ENCODE results near the gene EIF2B2.

The EIF2B2 gene

GRCh38 chr14:75002392-75003249 is at the start of gene EIF2B2:
Gene EIF2B2, plus strand, starts transcription at chr14:75002921. Its CDS starts 70 bp downstream, at chr14:75002991.
- DNase-seq (ENCODE audit: low read depth in 2 of 2): peak; percentile 98 to 99

GRCh38 chr14:74953686-74954085 is 49.0 kb upstream of the EIF2B2 start:
- no peak for DNase-seq (ENCODE audit: low read depth in 2 of 2)

GRCh38 chr14:74954232-74954946 is 48.3 kb upstream of the EIF2B2 start:
- no peak for DNase-seq (ENCODE audit: low read depth in 2 of 2)

GRCh38 chr14:74954947-74955228 is 47.8 kb upstream of the EIF2B2 start:
- no peak for DNase-seq (ENCODE audit: low read depth in 2 of 2)

- peak in 1 of 2 donors; percentile 15 for DNase-seq (ENCODE audit: low read depth in 2 of 2)
Observed at GRCh38 chr14:74955229-74956026, 47.3 kb upstream of the EIF2B2 start, which contains the start of gene PGF. Gene PGF, minus strand, starts transcription at chr14:74955597. Its CDS starts 355 bp downstream, at chr14:74955242.

- no peak for DNase-seq (ENCODE audit: low read depth in 2 of 2)
Observed at GRCh38 chr14:74956027-74956279, 46.8 kb upstream of the EIF2B2 start.

- no peak for DNase-seq (ENCODE audit: low read depth in 2 of 2)
Observed at GRCh38 chr14:74956280-74957072, 46.2 kb upstream of the EIF2B2 start.

GRCh38 chr14:74959596-74960180 is 43.0 kb upstream of the EIF2B2 start:
- DNase-seq (ENCODE audit: low read depth in 2 of 2): no peak

- DNase-seq (ENCODE audit: low read depth in 2 of 2): no peak
Observed at GRCh38 chr14:74960736-74961135, 42.0 kb upstream of the EIF2B2 start.

GRCh38 chr14:74961238-74961911 is 41.3 kb upstream of the EIF2B2 start:
- no peak for DNase-seq (ENCODE audit: low read depth in 2 of 2)

GRCh38 chr14:74962046-74962445 is 40.7 kb upstream of the EIF2B2 start:
- DNase-seq (ENCODE audit: low read depth in 2 of 2): no peak

GRCh38 chr14:74962493-74962892 is 40.2 kb upstream of the EIF2B2 start:
- no peak for DNase-seq (ENCODE audit: low read depth in 2 of 2)

GRCh38 chr14:74963178-74963704 is 39.5 kb upstream of the EIF2B2 start:
- no peak for DNase-seq (ENCODE audit: low read depth in 2 of 2)

- DNase-seq (ENCODE audit: low read depth in 2 of 2): no peak
Observed at GRCh38 chr14:74963705-74964271, 38.9 kb upstream of the EIF2B2 start.

GRCh38 chr14:74964787-74965485 is 37.8 kb upstream of the EIF2B2 start:
- DNase-seq (ENCODE audit: low read depth in 2 of 2): no peak

GRCh38 chr14:74965486-74966153 is 37.1 kb upstream of the EIF2B2 start:
- DNase-seq (ENCODE audit: low read depth in 2 of 2): no peak

- DNase-seq (ENCODE audit: low read depth in 2 of 2): no peak
Observed at GRCh38 chr14:74968811-74969210, 33.9 kb upstream of the EIF2B2 start.

GRCh38 chr14:74973003-74973653 is 29.6 kb upstream of the EIF2B2 start:
- DNase-seq (ENCODE audit: low read depth in 2 of 2): peak in 1 of 2 donors; percentile 17

Data from stimulated activated CD8-positive, alpha-beta memory T cell treated with anti-CD3 and anti-CD28 coated beads, Interleukin-7, amount 100 ng/mL, for 4 hours (primary cell).